B cell (primary cell): ENCODE results near the gene FRMD4B. TPM values are rescaled to one million over a fixed set of nuclear protein-coding genes. Genes with fewer than 3 reads are reported as not detected.

ENCODE experiments used
- ATAC-seq: fragments of 200-7000 bp; cut with Tn5 transposase; one replicate; pipeline ENCODE4 v1.10.0; 2021; ENCODE audit warnings: low read depth, mild to moderate bottlenecking, moderate number of reproducible peaks, moderate library complexity
- CTCF ChIA-PET: fragments of 350-600 bp; sonication (Branson Sonifier 250); formaldehyde crosslinking; loops from one replicate; lab custom pipeline; 2021; ENCODE audit warnings: antibody characterized with exemption, inconsistent platforms; lab: Charles Lee
- POLR2A ChIA-PET: fragments of 350-600 bp; sonication (Branson Sonifier 250); formaldehyde crosslinking; loops from one replicate; lab custom pipeline; 2021; ENCODE audit warnings: antibody characterized with exemption; lab: Charles Lee
- DNase-seq: peaks from one replicate; pipeline ENCODE4 v3.0.0; 2013
- H2AFZ ChIP-seq: 2 replicates; pipeline ENCODE4 v1.6.1; 2012; ENCODE audit warnings: mild to moderate bottlenecking, low read depth, low read length; ENCODE audit not compliant: insufficient read depth, poor library complexity, severe bottlenecking
- H3K27ac ChIP-seq, 2 donors: 1 replicate in 1 of 2; 2 replicates in 1 of 2; pipeline ENCODE4 v1.5.1; 2012 to 2013; ENCODE audit warnings: low read length in 2 of 2, mild to moderate bottlenecking in 2 of 2, moderate library complexity in 1 of 2
- H3K27me3 ChIP-seq, 4 experiments: fragments of 200-600 bp in 1 of 4; sonication (generic) in 1 of 4; replicated peaks in 1 of 4; 1 replicate in 2 of 4; 2 replicates in 2 of 4; pipeline versions ENCODE4 v1.6.1 to v1.7.0; 2013 to 2016; ENCODE audit warnings: low read length in 3 of 4, mild to moderate bottlenecking in 2 of 4, mixed read lengths in 1 of 4, moderate library complexity in 1 of 4; ENCODE audit not compliant: insufficient read depth in 4 of 4, control insufficient read depth in 3 of 4; ENCODE audit errors: control extremely low read depth in 1 of 4
- H3K36me3 ChIP-seq, 2 experiments: replicated peaks in 1 of 2; 1 replicate in 1 of 2; 2 replicates in 1 of 2; pipeline versions ENCODE4 v1.6.1 to v1.7.1; 2013; ENCODE audit warnings: low read length in 1 of 2; ENCODE audit not compliant: insufficient read depth in 2 of 2, control insufficient read depth in 1 of 2; ENCODE audit errors: control extremely low read depth in 1 of 2, extremely low read depth in 1 of 2
- H3K4me1 ChIP-seq, 2 donors: fragments of 200-600 bp in 1 of 2; sonication (generic) in 1 of 2; 1 replicate in 1 of 2; 2 replicates in 1 of 2; pipeline versions ENCODE4 v1.5.1 to v1.6.1; 2013 to 2017; ENCODE audit warnings: low read length in 2 of 2; ENCODE audit not compliant: control insufficient read depth in 2 of 2, insufficient read depth in 2 of 2
- H3K4me2 ChIP-seq: replicated peaks from 2 replicates; pipeline ENCODE3; 2012; ENCODE audit warnings: mild to moderate bottlenecking, low read depth, low read length; ENCODE audit not compliant: poor library complexity, severe bottlenecking
- H3K4me3 ChIP-seq, 5 experiments: fragments of 200-600 bp in 1 of 5; sonication (generic) in 1 of 5; 1 replicate in 3 of 5; 2 replicates in 2 of 5; pipeline versions ENCODE4 v1.5.1 to v1.7.0; 2011 to 2016; ENCODE audit warnings: low read length in 4 of 5, mild to moderate bottlenecking in 4 of 5, low read depth in 2 of 5, control low read depth in 1 of 5, moderate library complexity in 1 of 5; ENCODE audit not compliant: insufficient read depth in 1 of 5; ENCODE audit errors: control extremely low read depth in 1 of 5, extremely low read depth in 1 of 5
- H3K79me2 ChIP-seq: fragments of 200-600 bp; sonication (generic); one replicate; pipeline ENCODE4 v1.6.0; 2016; ENCODE audit warnings: low read length; ENCODE audit not compliant: control insufficient read depth, insufficient read depth
- H3K9ac ChIP-seq: fragments of 200-600 bp; sonication (generic); 2 replicates; pipeline ENCODE4 v1.6.1; 2017; ENCODE audit warnings: mild to moderate bottlenecking, low read length, moderate library complexity
- H3K9me3 ChIP-seq, 3 donors: one replicate each; pipeline versions ENCODE4 v1.6.1 to v1.7.1; 2013; ENCODE audit warnings: low read length in 2 of 3; ENCODE audit not compliant: control insufficient read depth in 2 of 3, insufficient read depth in 1 of 3; ENCODE audit errors: control extremely low read depth in 1 of 3
- H4K20me1 ChIP-seq: 2 replicates; pipeline ENCODE4 v1.6.0; 2012; ENCODE audit warnings: mild to moderate bottlenecking, low read length; ENCODE audit not compliant: insufficient read depth, control insufficient read depth, poor library complexity, severe bottlenecking
- H3K27ac Mint-ChIP-seq: one replicate; pipeline ENCODE4 v1.8.0; 2021; ENCODE audit warnings: mixed read lengths
- H3K27me3 Mint-ChIP-seq: one replicate; pipeline ENCODE4 v1.8.0; 2021; ENCODE audit warnings: mixed read lengths
- H3K4me1 Mint-ChIP-seq: one replicate; pipeline ENCODE4 v1.8.0; 2021; ENCODE audit warnings: mixed read lengths
- H3K4me3 Mint-ChIP-seq: one replicate; pipeline ENCODE4 v1.8.0; 2021; ENCODE audit warnings: mixed read lengths
- H3K9me3 Mint-ChIP-seq: one replicate; pipeline ENCODE4 v1.8.0; 2022; ENCODE audit warnings: mixed read lengths; ENCODE audit not compliant: insufficient read depth
- CTCF ChIP-seq: fragments of 200-600 bp; IDR thresholded peaks from one replicate; pipeline ENCODE4 v1.8.0; 2022; ENCODE audit warnings: antibody characterized with exemption, mild to moderate bottlenecking
- EZH2 ChIP-seq: IDR thresholded peaks from 2 replicates; pipeline ENCODE4 v1.6.1; 2012; ENCODE audit warnings: borderline replicate concordance, low read depth, mild to moderate bottlenecking, moderate library complexity, low read length; ENCODE audit not compliant: insufficient read depth, poor library complexity, severe bottlenecking
- WGBS: methylation state at CpG from one replicate; pipeline ENCODE4 v1.1.5; 2013; ENCODE audit warnings: missing lambda C conversion rate; ENCODE audit not compliant: insufficient coverage; 5-methylcytosine and 5-hydroxymethylcytosine counted together
- intact Hi-C: fragments of 100-400 bp; cut with micrococcal nuclease; formaldehyde crosslinking; loops from one replicate; pipeline ENCODE4 v1.10.0; 2022
- polyA minus RNA-seq: library from RNA; depleted of rRNA, polyadenylated mRNA; stranded (reverse); fragments of >200 nt; gene quantifications from 2 replicates; pipeline ENCODE4 v1.2.3, GENCODE V29; 2012
- polyA plus RNA-seq: library from polyadenylated mRNA; depleted of rRNA; stranded (reverse); fragments of >200 nt; gene quantifications from 2 replicates; pipeline ENCODE4 v1.2.3, GENCODE V29; 2012
- total RNA-seq, 2 donors: library from RNA; stranded (reverse); fragments of 120-200 nt in 1 of 2; gene quantifications; 1 replicate in 1 of 2; 2 replicates in 1 of 2; pipeline versions ENCODE4 v1.2.3 to v1.2.4, GENCODE V29; 2013 to 2022

Gene FRMD4B
- total RNA-seq: 0.20 and 0.27 TPM in 2 replicates
- total RNA-seq (2013): 6.1 TPM
- 0.06 and 0.22 TPM in 2 replicates for polyA plus RNA-seq
- polyA minus RNA-seq: 1.00 and 1.2 TPM in 2 replicates

GRCh38 chr3:69385723-69386555 is at the start of gene FRMD4B:
FRMD4B (minus strand) TSS chr3:69386088; CDS start chr3:69385989, 99 bp downstream.
- no peak within 1 kb of the TSS for H3K27ac Mint-ChIP-seq
- no peaks in the 10 kb centered on the region for H3K9me3 Mint-ChIP-seq
- Histone ChIP-seq H4K20me1 (no peaks in the 10 kb centered on the region), H3K79me2 (no peaks in the 10 kb centered on the region), H2AFZ (peak within 1 kb of the TSS; percentile 32), H3K4me1 (peaks cover 14 to 17% of the 10 kb centered on the region in 2 donors), H3K9ac (peak within 1 kb of the TSS; percentile 48), H3K4me2 (peak within 1 kb of the TSS; percentile 75), H3K27ac (no peak within 1 kb of the TSS), H3K36me3 (no peaks in the 10 kb centered on the region), H3K9me3 (no peaks in the 10 kb centered on the region), H3K27me3 (peaks cover 0 to 14% (median 4%) of the 10 kb centered on the region in 4 experiments), H3K4me3 (peak within 1 kb of the TSS; percentile 12 to 35 (median 26))
- intact Hi-C loops: no loop called here
- H3K4me1 Mint-ChIP-seq: peaks cover 12% of the 10 kb centered on the region
- H3K4me3 Mint-ChIP-seq: peak within 1 kb of the TSS; percentile 65
- H3K27me3 Mint-ChIP-seq: peaks cover 52% of the 10 kb centered on the region
- ATAC-seq: no peak
- peak; percentile 5 for DNase-seq
- TF ChIP-seq CTCF: no peak
- ChIA-PET POLR2A (no interaction called here), CTCF (no interaction called here)
- WGBS: under 1% methylated on average over 62 of the region's 65 CpGs

DNA sequence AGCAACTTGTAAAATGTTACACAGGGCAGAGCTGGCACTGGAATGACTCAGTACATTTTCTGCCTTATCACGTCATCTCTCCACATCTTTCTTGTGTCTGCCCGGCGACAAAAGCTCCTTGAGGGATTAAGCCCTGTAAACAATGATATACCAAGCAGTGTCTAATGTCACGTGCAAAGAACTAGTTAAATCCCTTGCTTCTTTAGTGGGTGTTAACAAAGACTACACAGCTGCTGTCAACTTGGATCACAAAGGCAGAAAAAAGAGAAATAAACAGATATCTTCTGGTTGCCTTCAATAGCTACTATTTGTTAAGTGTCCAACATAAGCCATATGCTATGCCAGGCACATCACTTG is 48.1 kb upstream of the FRMD4B start:
- Mint-ChIP-seq H3K27me3 (no peaks in the 10 kb centered on the region), H3K4me3 (no peak overlapping the region), H3K27ac (no peak overlapping the region), H3K9me3 (no peaks in the 10 kb centered on the region), H3K4me1 (no peaks in the 10 kb centered on the region)
- Histone ChIP-seq H3K4me1 (no peaks in the 10 kb centered on the region), H3K9ac (no peak overlapping the region), H3K9me3 (no peaks in the 10 kb centered on the region), H2AFZ (no peak overlapping the region), H4K20me1 (no peaks in the 10 kb centered on the region), H3K27me3 (no peaks in the 10 kb centered on the region), H3K79me2 (no peaks in the 10 kb centered on the region), H3K4me2 (no peak overlapping the region), H3K27ac (no peak overlapping the region), H3K4me3 (no peak overlapping the region), H3K36me3 (no peaks in the 10 kb centered on the region)
- no peak for DNase-seq
- CTCF ChIA-PET: no interaction called here
- WGBS: 32% methylated on average over 3 of the region's 4 CpGs
- intact Hi-C loops: no loop called here
- TF ChIP-seq CTCF (no peak), EZH2 (no peak)
- ATAC-seq: no peak
- POLR2A ChIA-PET: no interaction called here
